HepG2 (cell line): ENCODE measurements around the gene FEM1C. TPM values are rescaled to one million over a fixed set of nuclear protein-coding genes. Genes with fewer than 3 reads are reported as not detected.

Experiments
- BCL6 ChIP-seq: IDR thresholded peaks from 2 replicates; pipeline ENCODE4 v1.6.1; 2016; ENCODE audit warnings: missing genetic modification reagents, missing compliant biosample characterization
- DMTF1 ChIP-seq: sonication (generic); formaldehyde crosslinking; IDR thresholded peaks from 2 replicates; pipeline ENCODE4 v1.4.0; 2020; ENCODE audit warnings: mild to moderate bottlenecking, missing genetic modification reagents
- FOXC1 ChIP-seq: sonication (generic); formaldehyde crosslinking; IDR thresholded peaks from 2 replicates; pipeline ENCODE4 v1.8.0; 2022; ENCODE audit warnings: mild to moderate bottlenecking, missing genetic modification reagents, borderline replicate concordance
- MYC ChIP-seq: sonication (generic); formaldehyde crosslinking; IDR thresholded peaks from 2 replicates; pipeline ENCODE4 v1.9.0; 2021; ENCODE audit warnings: missing genetic modification reagents, borderline replicate concordance
- PRDM10 ChIP-seq: sonication (generic); formaldehyde crosslinking; IDR thresholded peaks from 2 replicates; pipeline ENCODE4 v1.4.0; 2020; ENCODE audit warnings: low read depth, missing genetic modification reagents
- RXRB ChIP-seq: IDR thresholded peaks from 2 replicates; pipeline ENCODE4 v1.6.1; 2016; ENCODE audit warnings: borderline replicate concordance, missing genetic modification reagents, missing compliant biosample characterization
- THAP9 ChIP-seq: sonication (generic); formaldehyde crosslinking; IDR thresholded peaks from 2 replicates; pipeline ENCODE4; 2020; ENCODE audit warnings: missing genetic modification reagents, mild to moderate bottlenecking, borderline replicate concordance
- ZNF30 ChIP-seq: sonication (generic); formaldehyde crosslinking; IDR thresholded peaks from 2 replicates; pipeline ENCODE4 v1.5.0; 2020; ENCODE audit warnings: mild to moderate bottlenecking, missing genetic modification reagents
- ZNF407 ChIP-seq: sonication (generic); formaldehyde crosslinking; IDR thresholded peaks from one replicate; pipeline ENCODE4 v1.5.1; 2020; ENCODE audit warnings: mild to moderate bottlenecking, missing genetic modification reagents; ENCODE audit errors: not compliant biosample characterization
- polyA plus RNA-seq, 8 experiments: library from polyadenylated mRNA; depleted of rRNA in 3 of 8; stranded (reverse) in 7 of 8; unstranded in 1 of 8; fragments of >200 nt; fragmentation: Illumina TruSeq in 4 of 8; extraction: Trizol in 4 of 8; gene quantifications; 2 replicates each; pipeline versions ENCODE4 v1.2.1 to v1.2.3, GENCODE V29; 2011 to 2016; ENCODE audit warnings: low read depth in 4 of 8, missing spikeins in 1 of 8, mixed read lengths in 1 of 8; ENCODE audit not compliant: insufficient read depth in 1 of 8
- total RNA-seq, 5 experiments: library from RNA; depleted of rRNA; stranded (reverse); fragments of >200 nt; fragmentation: Illumina TruSeq; extraction: Trizol; gene quantifications; 2 replicates each; pipeline ENCODE4 v1.2.3, GENCODE V29; 2016; ENCODE audit warnings: low read depth in 1 of 5

Gene FEM1C
- total and polyA plus RNA-seq, 2 of the 13 experiments (the other 11 are each of a cell fraction or from before 2014, with no cell fraction given), result 5.5 to 8.3 TPM

GRCh38 chr5:115544436-115545350, at the start of gene FEM1C (continued):
- peak; percentile 79; the same call in 1 of the 2 replicates for TF ChIP-seq MYC
- no peak for TF ChIP-seq ZNF30 (CRISPR knock-in tag)
- TF ChIP-seq BCL6 (CRISPR knock-in tag), result peak; percentile 42; the same call in 1 of the 2 replicates
- TF ChIP-seq ZNF407 (CRISPR knock-in tag), result peak; percentile 87
- no peak for TF ChIP-seq DMTF1 (CRISPR knock-in tag)
- peak; percentile 37; the same call in 1 of the 2 replicates for TF ChIP-seq THAP9
- peak; percentile 34; the same call in 1 of the 2 replicates for TF ChIP-seq FOXC1 (CRISPR knock-in tag)
- peak; percentile 68 for TF ChIP-seq RXRB
- TF ChIP-seq PRDM10 (CRISPR knock-in tag), result no peak
